ENCODE data around the gene CENPX.

- TF ChIP-seq GABPA (IDR thresholded peaks at IDR 0.05; ENCODE audit: low read depth, low read length) (no peak), GABPA (CRISPR knock-in tag; IDR thresholded peaks at IDR 0.05; ENCODE audit: low read depth) (no peak), KDM3A (CRISPR knock-in tag; IDR thresholded peaks at IDR 0.05; ENCODE audit: low read depth) (no peak), RARG (CRISPR knock-in tag; IDR thresholded peaks at IDR 0.05; ENCODE audit: low read depth) (no peak), RFX1 (IDR thresholded peaks at IDR 0.05) (no peak)
These were observed 30.5 kb upstream of the CENPX start for GRCh38 chr17:82053130-82053529.

All from HepG2 (cell line).